Caco-2 (cell line): ENCODE results near the gene ABCC4. TPM values are rescaled to one million over a fixed set of nuclear protein-coding genes. Genes with fewer than 3 reads are reported as not detected.

Source experiments
- BruUV-seq: library from RNA; stranded (reverse); fragments of 400-500 nt; replicated peaks from 2 replicates; lab custom pipeline; 2021; lab: Mats Ljungman, UMichigan
- CTCF ChIA-PET: fragments of 300-600 bp; sonication (Branson Sonifier 250); formaldehyde crosslinking; loops from one replicate; lab custom pipeline; 2022; ENCODE audit warnings: antibody characterized with exemption; lab: Charles Lee
- POLR2A ChIA-PET: fragments of 300-600 bp; sonication (Branson Sonifier 250); formaldehyde crosslinking; loops from one replicate; lab custom pipeline; 2022; ENCODE audit warnings: antibody characterized with exemption; lab: Charles Lee
- DNase-seq, 2 experiments: peaks; one replicate each; pipeline versions ENCODE4 v3.0.0 to v3.0.0-alpha.2; 2020 to 2022
- H3K27me3 ChIP-seq: replicated peaks from 2 replicates; pipeline ENCODE4 v1.6.0; 2011; ENCODE audit warnings: low read length; ENCODE audit not compliant: control insufficient read depth, insufficient read depth
- H3K36me3 ChIP-seq: 2 replicates; pipeline ENCODE4 v1.5.1; 2011; ENCODE audit warnings: low read length; ENCODE audit not compliant: control insufficient read depth, insufficient read depth
- H3K4me1 ChIP-seq: fragments of 250-450 bp; sonication (Bioruptor Pico); 2 replicates; pipeline ENCODE4 v1.5.1; 2020; ENCODE audit warnings: mild to moderate bottlenecking
- H3K4me3 ChIP-seq: 2 replicates; pipeline ENCODE4 v1.5.1; 2011; ENCODE audit warnings: low read depth, mild to moderate bottlenecking, control low read depth, low read length
- H3K9me3 ChIP-seq: fragments of 250-450 bp; sonication (Bioruptor Pico); 2 replicates; pipeline ENCODE4 v1.5.1; 2020; ENCODE audit warnings: mild to moderate bottlenecking, moderate library complexity
- H3K27ac Mint-ChIP-seq: one replicate; pipeline ENCODE4 v1.8.0; 2022; ENCODE audit warnings: mixed read lengths; ENCODE audit not compliant: unreplicated experiment
- H3K27me3 Mint-ChIP-seq: one replicate; pipeline ENCODE4 v1.8.0; 2022; ENCODE audit warnings: mixed read lengths; ENCODE audit not compliant: insufficient read depth, unreplicated experiment
- H3K36me3 Mint-ChIP-seq: one replicate; pipeline ENCODE4 v1.8.0; 2022; ENCODE audit warnings: mild to moderate bottlenecking, mixed read lengths; ENCODE audit not compliant: insufficient read depth, unreplicated experiment
- H3K4me1 Mint-ChIP-seq: one replicate; pipeline ENCODE4 v1.8.0; 2022; ENCODE audit warnings: low read depth, mixed read lengths; ENCODE audit not compliant: unreplicated experiment
- H3K4me3 Mint-ChIP-seq: one replicate; pipeline ENCODE4 v1.8.0; 2022; ENCODE audit warnings: mild to moderate bottlenecking, moderate library complexity, mixed read lengths; ENCODE audit not compliant: unreplicated experiment
- H3K9me3 Mint-ChIP-seq: one replicate; pipeline ENCODE4 v1.8.0; 2022; ENCODE audit warnings: mixed read lengths; ENCODE audit not compliant: unreplicated experiment
- intact Hi-C: fragments of 100-400 bp; cut with micrococcal nuclease; formaldehyde crosslinking; loops from one replicate; pipeline ENCODE4 v1.10.0; 2022; ENCODE audit not compliant: unreplicated experiment
- total RNA-seq: library from RNA; stranded (reverse); gene quantifications from 2 replicates; pipeline ENCODE4 v1.2.3, GENCODE V29; 2022
- TF ChIP-seq, protein P1 (sequence below), 2 experiments: fragments of 200-600 bp in 1 of 2; IDR thresholded peaks; 1 replicate in 1 of 2; 2 replicates in 1 of 2; pipeline versions ENCODE4 v1.5.1 to v1.8.0; 2011 to 2022; ENCODE audit warnings: antibody characterized with exemption in 1 of 2, control low read depth in 1 of 2, inconsistent platforms in 1 of 2, low read depth in 1 of 2, low read length in 1 of 2, mild to moderate bottlenecking in 1 of 2, moderate library complexity in 1 of 2; ENCODE audit not compliant: insufficient read depth in 1 of 2, severe bottlenecking in 1 of 2, unreplicated experiment in 1 of 2

The ABCC4 gene
- total RNA-seq, 1 experiment from 2014 or later = 51.9 TPM

- peaks cover 34% of the 10 kb centered on the region for H3K36me3 Mint-ChIP-seq
- no peaks in the 10 kb centered on the region for H3K9me3 Mint-ChIP-seq
These were observed 109.3 kb downstream of the ABCC4 start for GRCh38 chr13:95191821-95192563.

DNA sequence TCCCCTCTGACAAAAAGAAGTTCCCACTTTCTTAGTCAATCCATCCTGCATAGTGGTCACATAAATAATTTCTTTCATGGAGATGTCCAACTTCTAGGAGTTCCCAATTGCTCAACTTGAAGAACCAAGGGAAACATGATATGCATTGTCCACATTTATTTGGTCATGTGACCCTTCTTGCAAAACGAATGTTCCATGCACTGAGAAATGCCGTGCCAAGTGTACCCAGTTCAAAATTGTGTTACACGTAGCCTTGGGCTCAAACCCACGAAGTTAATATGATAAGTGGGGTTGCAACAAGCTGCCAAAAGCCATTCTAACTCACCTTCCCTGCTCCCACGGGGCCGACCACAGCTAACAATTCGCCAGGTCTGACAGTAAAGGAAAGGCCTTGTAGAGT, 113.1 kb downstream of the ABCC4 start:
- DNase-seq = no peak
- no peaks in the 10 kb centered on the region for H3K27me3 ChIP-seq
- H3K4me1 Mint-ChIP-seq = no peaks in the 10 kb centered on the region
- peaks cover 33% of the 10 kb centered on the region for H3K36me3 Mint-ChIP-seq
- BruUV-seq = no TSS peak
- no peak overlapping the region for H3K4me3 Mint-ChIP-seq
- peaks cover 2% of the 10 kb centered on the region for H3K36me3 ChIP-seq
- intact Hi-C loops = no loop called here
- TF ChIP-seq, protein P1, sequence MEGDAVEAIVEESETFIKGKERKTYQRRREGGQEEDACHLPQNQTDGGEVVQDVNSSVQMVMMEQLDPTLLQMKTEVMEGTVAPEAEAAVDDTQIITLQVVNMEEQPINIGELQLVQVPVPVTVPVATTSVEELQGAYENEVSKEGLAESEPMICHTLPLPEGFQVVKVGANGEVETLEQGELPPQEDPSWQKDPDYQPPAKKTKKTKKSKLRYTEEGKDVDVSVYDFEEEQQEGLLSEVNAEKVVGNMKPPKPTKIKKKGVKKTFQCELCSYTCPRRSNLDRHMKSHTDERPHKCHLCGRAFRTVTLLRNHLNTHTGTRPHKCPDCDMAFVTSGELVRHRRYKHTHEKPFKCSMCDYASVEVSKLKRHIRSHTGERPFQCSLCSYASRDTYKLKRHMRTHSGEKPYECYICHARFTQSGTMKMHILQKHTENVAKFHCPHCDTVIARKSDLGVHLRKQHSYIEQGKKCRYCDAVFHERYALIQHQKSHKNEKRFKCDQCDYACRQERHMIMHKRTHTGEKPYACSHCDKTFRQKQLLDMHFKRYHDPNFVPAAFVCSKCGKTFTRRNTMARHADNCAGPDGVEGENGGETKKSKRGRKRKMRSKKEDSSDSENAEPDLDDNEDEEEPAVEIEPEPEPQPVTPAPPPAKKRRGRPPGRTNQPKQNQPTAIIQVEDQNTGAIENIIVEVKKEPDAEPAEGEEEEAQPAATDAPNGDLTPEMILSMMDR (IDR thresholded peaks at IDR 0.05; ENCODE audit: insufficient read depth in 1 of 2, low read depth in 1 of 2, low read length in 1 of 2, severe bottlenecking in 1 of 2, unreplicated experiment in 1 of 2) = no peak
- no peaks in the 10 kb centered on the region for H3K27me3 Mint-ChIP-seq
- H3K9me3 ChIP-seq = no peaks in the 10 kb centered on the region
- H3K27ac Mint-ChIP-seq = no peak overlapping the region
- no peaks in the 10 kb centered on the region for H3K4me1 ChIP-seq
- H3K9me3 Mint-ChIP-seq = no peaks in the 10 kb centered on the region
- ChIA-PET CTCF (interaction anchor here (1.1 to 2.9 kb wide), 3 partner anchors 193 to 225 kb away, joined by 3 to 73 read pairs (median 37); no protein-coding TSS in a partner anchor), POLR2A (no interaction called here)
- no peak overlapping the region for H3K4me3 ChIP-seq

More at GRCh38 chr13:95191821-95192563, 109.3 kb downstream of the ABCC4 start:
- no peak overlapping the region for H3K4me3 ChIP-seq
- H3K27me3 ChIP-seq = no peaks in the 10 kb centered on the region
- CTCF ChIA-PET = interaction anchor here (0.5 to 2.3 kb wide), 14 partner anchors 11 to 531 kb away, joined by 3 to 24 read pairs (median 4); partner anchors contain the start of gene ABCC4
- no peaks in the 10 kb centered on the region for H3K27me3 Mint-ChIP-seq
- H3K4me3 Mint-ChIP-seq = no peak overlapping the region
- peak; percentile 81 to 90 for DNase-seq
- no peaks in the 10 kb centered on the region for H3K36me3 ChIP-seq
- H3K27ac Mint-ChIP-seq = no peak overlapping the region
- BruUV-seq = no TSS peak
- H3K4me1 Mint-ChIP-seq = no peaks in the 10 kb centered on the region
- intact Hi-C loops = loop anchor here (5.0 kb wide), 2 partner anchors 60 to 80 kb away; no protein-coding TSS in a partner anchor
- no peaks in the 10 kb centered on the region for H3K4me1 ChIP-seq
- H3K9me3 ChIP-seq = no peaks in the 10 kb centered on the region
- POLR2A ChIA-PET = no interaction called here
- TF ChIP-seq, protein P1 (IDR thresholded peaks at IDR 0.05; ENCODE audit: insufficient read depth in 1 of 2, low read depth in 1 of 2, low read length in 1 of 2, severe bottlenecking in 1 of 2, unreplicated experiment in 1 of 2) = peak; percentile 96 to 99

DNA sequence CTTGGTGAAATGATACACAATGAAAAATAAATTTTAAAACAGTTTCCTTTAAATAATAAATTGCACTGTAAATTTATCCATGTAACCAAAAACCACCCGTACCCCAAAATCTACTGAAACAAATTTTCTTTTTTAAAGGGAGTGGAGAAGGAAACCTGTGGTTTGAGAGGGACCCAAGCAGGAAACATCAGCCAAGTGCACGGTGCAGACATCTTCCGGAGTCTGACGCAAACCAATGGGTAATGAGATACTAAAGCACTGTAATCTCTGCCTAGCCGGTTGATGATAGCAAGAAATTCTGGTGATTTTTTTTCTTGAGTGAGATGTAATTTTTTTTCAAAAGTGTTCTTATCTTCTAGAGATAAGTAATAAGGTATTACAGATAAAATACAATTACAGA, 115.4 kb downstream of the ABCC4 start:
- Histone ChIP-seq H3K4me1 (0 out of 2 replicates have a peak, but pooled peaks cover 2% of the 10 kb centered on the region), H3K36me3 (peaks cover 2% of the 10 kb centered on the region), H3K27me3 (no peaks in the 10 kb centered on the region), H3K9me3 (no peaks in the 10 kb centered on the region), H3K4me3 (no peak overlapping the region)
- intact Hi-C loops = no loop called here
- Mint-ChIP-seq H3K9me3 (no peaks in the 10 kb centered on the region), H3K27ac (no peak overlapping the region), H3K4me1 (peaks cover 10% of the 10 kb centered on the region), H3K4me3 (no peak overlapping the region), H3K36me3 (peaks cover 29% of the 10 kb centered on the region), H3K27me3 (no peaks in the 10 kb centered on the region)
- POLR2A ChIA-PET = no interaction called here
- TF ChIP-seq, protein P1 (IDR thresholded peaks at IDR 0.05; ENCODE audit: insufficient read depth in 1 of 2, low read depth in 1 of 2, low read length in 1 of 2, severe bottlenecking in 1 of 2, unreplicated experiment in 1 of 2) = no peak
- DNase-seq = no peak
- CTCF ChIA-PET = interaction anchor here (0.6 kb wide), 1 partner anchor 286 kb away, joined by 3 read pairs; no protein-coding TSS in a partner anchor
- no TSS peak for BruUV-seq
